Stimulated activated CD4-positive, alpha-beta T cell treated with anti-CD3 and anti-CD28 coated beads, TNF-alpha, amount 100 ng/mL, for 48 hours (primary cell): Measurements from ENCODE around the gene RIMS1.

Experiments
- DNase-seq, 3 donors: peaks; one replicate each; pipeline ENCODE4 v3.0.0-alpha.2; 2020; ENCODE audit warnings: low read depth in 3 of 3

Gene RIMS1

DNA sequence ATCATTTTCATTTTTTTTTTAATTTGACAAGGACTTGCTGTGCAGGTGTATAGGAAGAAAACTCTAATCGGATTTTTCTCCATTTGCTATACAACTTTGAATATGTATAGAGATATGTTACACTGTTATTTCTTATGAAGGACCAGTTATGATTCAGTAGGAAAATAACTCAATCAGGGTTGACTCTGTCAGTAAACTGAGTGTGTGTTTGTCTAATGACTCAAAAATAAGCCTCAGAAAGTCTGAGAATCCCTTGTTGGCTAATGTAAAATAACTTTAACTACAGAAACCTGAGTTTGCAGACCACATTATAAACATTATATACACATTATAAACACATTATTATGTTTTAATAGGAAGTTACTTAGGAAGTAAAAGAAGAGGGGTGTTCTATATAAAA lies 352.6 kb downstream of the RIMS1 start:
- no peak for DNase-seq

DNA sequence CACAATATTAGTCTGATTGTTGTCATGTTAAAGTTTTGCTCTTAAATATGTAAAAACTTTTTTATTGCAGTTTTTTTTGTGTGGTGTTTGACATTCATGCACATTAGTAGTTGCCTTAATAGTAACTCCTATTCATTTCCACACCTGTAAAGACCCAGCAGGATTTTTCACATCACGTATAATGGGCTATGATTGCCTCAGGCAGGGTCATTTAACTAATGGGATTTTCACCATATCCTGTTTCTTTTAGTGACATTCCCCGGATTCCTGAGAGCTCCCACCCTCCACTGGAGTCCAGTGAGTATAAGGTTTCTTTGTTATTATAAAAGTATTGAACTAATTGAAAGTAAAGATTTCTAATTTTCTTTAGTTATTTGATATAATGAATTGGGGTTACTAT lies 359.2 kb downstream of the RIMS1 start:
- no peak for DNase-seq

DNA sequence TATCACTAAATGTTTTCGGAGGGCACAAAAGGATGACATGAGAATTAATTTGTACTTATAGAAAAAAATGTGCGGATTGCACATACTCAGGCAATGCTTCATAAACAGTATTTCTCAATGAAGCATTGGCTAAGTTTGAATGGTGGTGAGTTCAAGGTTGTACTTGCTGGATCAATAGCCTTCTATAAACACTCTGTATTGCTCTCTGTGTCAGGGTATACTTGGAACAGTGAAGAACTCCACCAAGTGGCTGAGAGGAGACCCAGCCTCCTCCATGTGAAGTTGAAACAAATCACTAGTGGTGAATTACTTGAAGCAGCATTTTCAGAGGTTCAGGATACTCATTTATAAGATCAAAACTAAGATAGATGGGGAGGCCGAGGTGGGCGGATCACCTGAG lies 360.6 kb downstream of the RIMS1 start:
- no peak for DNase-seq

DNA sequence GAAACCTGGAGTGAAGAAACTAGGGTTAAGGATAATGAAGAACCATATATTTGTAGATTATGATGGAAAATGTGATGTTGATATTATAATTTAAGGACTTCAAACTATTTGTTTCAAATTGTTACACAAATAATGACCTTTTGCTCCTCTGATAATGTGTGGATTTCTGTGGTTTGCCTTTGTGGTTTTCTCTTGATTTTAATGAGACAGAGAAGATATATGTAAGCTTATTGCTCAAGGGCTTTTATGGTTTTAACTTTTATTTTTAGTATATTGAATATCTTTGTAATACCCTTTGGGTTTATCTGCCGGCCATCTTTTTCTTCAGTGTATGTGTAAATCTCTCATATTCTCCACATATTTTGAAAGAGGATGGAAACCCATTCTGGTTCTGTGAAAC lies 362.3 kb downstream of the RIMS1 start:
- DNase-seq = no peak

DNA sequence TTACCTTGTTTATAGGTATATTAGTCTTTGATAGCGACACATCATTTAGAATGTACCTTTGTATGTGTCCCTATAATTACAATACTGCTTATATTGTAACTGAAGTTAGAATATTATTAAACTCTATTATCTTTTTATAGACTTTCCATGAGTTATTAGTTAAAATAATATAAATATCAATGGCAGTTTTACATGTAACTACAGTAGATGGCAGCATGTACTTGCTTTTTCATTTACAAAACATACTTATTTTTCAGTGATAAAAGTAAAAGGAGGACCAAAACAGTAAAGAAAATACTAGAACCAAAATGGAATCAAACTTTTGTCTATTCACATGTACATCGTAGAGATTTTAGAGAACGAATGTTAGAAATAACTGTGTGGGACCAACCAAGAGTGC lies 364.3 kb downstream of the RIMS1 start:
- DNase-seq = no peak

DNA sequence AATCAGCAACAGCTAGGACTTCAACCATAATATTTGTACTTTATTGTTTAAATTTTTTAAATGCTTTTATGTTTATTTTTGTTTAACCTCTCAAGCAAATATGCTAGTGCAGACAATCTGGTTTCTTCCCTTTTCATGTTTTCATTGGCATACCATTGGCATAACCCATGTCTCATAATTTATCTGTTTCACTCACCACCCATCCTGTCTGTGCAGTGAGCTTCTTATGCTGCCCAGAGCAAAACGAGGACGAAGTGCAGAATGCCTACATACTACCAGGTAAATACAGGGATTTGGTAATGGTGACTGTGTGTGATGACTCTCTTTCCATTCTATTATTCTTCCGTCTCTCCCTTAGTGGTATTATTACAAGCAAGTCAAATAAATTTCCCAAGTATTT lies 374.1 kb downstream of the RIMS1 start:
- DNase-seq = no peak

DNA sequence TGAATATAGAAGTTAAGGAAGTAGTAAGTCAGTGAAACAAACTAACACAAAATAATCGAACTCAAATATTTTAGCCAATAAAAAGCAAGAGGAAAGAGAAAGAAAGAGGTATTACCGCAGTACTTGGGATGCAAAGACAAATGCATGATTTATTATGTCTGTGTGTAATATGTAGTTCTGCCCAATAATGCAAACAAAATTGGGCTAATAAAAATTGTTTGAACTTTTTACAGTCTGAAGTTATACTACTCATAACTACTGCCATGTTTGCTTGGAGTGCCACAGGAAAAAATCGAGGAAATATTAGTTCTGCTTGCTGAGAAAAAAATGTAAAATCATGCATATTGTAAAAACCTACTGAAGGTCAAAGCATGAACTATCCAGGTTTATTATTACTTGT lies 375.2 kb downstream of the RIMS1 start:
- DNase-seq = no peak

DNA sequence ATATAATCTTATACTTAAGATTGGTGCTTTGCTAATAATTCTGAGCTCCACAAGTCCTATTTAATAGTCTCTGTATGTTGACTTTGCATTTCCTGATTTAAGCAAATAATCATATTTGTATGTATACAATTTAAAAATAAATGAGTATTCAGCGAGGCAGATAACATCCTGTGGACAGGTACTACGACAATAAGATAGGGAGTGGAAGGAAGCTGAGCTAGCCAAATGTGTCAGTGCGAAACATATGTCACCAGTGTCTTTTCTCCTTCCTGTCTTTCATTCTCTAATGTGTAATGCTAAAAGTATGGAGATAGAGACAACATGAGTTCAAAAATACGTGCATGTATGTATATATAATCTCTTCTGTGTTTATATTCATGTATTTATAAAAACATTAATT lies 375.9 kb downstream of the RIMS1 start:
- no peak for DNase-seq

DNA sequence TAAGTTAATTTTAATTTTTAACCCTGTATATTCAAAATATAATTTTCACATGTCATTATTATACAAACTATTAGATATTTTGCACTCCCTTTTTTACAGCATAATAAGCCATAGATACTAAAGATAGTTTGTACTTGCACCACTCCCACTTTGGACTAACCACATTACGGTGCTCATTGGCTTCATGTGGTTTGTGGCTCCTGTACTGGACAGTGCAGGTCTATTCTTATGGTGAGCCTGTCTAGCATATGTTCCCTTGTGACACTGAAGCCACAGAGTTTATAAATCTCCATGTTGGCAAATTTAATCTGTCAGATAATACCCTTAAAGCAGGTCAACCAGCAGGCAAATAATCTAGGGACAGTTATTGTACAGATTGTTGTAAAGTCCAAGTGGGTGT lies 381.1 kb downstream of the RIMS1 start:
- no peak for DNase-seq

DNA sequence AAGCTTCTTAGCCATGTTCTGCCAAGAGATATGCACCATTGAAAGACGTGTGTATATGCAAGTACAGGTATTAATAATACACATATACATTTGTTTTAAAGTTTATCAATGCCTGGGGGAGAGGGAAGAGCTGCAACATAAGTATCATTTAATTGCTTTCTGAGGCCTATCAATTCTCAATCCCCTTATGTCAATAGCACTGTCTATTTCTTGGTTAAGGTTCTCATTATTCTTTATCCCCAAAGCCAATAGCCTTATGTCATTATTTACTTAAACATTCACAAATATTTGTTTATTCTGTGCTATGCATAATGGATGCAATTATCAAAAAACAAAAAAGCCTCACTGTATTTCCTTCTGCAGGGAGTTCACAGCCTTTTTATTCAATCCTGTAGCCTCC lies 385.2 kb downstream of the RIMS1 start:
- no peak for DNase-seq

DNA sequence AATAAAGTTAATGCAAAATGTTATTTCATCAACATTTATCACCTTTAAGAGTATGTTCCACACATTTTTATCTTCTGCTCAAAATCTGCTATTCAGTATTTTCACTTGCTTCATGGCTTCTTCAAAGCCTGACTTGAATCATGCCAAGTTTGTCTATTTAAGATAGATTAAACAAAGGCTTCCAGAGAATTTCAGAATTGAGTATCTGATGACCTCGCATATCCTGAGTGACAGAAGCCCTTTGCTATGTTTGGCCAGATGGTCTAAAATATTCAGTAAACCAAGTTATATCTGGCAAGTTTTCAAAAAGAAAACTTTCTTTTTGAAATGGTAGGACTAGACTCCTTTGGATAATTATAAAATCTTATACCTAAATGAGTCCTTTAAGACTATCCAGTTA lies 386.6 kb downstream of the RIMS1 start:
- no peak for DNase-seq

DNA sequence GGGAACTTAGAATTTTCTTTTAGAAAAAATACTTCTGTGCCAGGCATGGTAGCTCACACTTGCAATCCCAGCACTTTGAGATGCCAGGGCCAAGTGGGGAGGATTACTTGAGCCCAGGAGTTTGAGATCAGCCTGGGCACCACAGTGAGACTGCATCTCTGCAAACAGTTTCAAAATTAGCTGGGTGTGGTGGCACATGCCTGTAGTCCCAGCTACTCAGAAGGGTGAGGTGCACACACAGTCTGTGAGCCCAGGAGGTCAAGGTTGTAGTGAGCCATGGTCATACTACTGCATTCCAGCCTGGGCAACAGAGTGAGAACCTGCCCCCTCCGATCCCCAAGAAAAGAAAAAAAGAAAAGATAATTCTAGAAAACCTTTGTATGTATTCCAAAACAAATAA lies 389.5 kb downstream of the RIMS1 start:
- no peak for DNase-seq

DNA sequence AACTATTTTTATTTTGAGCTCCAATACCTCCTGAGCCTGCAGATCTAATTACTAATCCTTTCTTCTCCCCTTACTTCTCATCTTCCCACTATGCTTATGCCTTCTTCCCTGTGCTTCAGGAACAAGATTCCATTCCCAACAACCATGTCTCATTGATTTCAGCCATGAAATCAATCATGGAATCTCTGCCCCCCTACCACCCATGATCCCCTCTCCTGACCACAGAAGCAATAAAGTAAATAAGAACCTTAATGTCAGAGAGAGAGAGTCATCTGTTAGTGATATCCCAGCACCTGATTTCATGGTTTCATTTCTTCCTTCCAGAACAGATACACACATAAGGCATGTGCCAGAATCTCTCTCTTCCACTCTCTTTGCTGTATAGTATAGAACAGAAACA lies 395.9 kb downstream of the RIMS1 start:
- no peak for DNase-seq

DNA sequence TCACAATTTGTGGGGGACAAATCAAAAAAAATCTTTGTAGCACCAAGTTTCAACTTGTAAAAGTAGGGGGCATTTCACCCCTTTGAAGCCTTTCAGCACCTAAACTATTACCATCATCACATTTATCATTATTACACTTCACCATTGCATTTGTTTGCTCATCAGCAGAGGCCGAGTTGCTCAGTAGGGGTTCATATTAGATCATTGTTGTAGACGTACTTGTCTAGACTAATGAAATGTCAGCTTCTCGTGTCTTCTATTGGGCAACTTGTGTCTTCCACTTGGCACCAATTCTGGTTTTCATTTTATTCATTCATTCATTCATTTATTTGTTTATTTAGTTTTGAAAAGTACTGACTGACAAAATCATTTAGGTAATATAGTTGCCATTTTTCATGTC lies 397.2 kb downstream of the RIMS1 start:
- DNase-seq = no peak

DNA sequence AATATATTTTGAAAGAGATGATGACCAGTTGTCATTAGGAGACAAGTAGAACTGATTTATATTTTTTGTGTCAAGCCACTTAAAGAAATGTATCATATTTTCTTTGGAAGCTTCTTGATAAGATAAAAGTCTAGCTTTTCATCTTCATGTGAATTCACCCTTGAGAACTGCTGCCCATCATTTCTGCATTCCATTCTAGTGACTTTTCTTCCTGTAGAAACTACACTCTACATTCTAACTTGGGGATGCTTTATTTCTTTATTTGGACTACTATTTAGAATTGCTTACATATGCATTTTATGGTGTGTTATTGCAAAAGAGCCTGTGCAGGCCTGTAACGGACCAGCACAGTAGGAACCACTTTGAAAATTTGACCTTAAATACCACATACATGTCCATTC lies 400.6 kb downstream of the RIMS1 start:
- no peak for DNase-seq

DNA sequence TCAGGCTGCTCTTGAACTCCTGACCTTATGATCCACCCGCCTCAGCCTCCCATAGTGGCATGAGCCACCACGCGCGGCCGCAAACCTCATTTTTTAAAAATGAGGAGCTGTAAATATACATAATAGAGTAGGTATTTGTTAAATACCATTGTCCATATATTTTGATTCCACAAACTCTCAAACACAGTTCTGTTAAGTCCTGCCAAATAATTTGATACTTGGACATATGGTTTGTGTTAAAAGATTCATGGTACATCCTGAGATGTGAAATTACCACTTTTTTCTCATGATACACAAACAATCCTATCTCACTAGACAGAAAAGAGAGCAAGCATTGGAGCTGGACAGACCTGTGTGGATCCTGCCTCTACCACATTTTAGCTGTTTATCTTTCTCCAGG lies 401.5 kb downstream of the RIMS1 start:
- no peak for DNase-seq

DNA sequence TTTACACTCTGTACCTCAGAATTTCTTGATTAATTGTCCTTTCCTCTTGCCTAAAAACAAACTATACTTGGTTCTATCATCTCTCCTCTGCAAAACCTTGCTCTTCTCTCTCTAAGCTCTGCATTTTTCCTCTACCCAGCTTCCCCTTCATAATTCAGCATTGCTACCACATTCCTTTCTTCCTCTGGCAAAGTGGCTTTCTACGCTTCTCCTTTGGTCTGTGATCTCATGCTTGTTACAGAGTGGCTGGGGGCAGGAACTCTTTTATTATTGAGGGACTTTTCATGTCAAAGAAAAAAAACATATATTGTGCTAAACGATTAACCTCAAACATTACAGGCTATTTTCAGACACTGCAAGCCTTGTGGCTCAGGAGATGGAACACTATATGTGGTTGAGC lies 402.2 kb downstream of the RIMS1 start:
- no peak for DNase-seq

DNA sequence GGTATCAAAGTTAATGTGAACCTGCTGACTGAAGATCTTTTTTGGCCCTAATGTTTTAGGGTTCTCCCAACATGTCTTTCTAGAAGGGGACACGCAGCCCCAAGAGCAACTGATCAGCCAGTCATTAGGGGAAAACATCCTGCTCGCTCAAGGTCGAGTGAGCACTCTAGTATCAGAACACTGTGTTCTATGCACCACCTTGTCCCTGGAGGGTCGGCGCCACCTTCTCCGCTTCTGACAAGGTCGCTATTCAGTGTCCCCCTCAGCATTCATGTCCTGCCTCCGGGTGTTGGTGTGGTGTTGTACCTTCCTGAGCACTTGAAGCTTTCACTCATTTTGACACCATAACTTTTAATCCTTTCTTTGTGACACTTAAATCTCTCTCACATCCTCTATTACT lies 404.3 kb downstream of the RIMS1 start:
- no peak for DNase-seq

DNA sequence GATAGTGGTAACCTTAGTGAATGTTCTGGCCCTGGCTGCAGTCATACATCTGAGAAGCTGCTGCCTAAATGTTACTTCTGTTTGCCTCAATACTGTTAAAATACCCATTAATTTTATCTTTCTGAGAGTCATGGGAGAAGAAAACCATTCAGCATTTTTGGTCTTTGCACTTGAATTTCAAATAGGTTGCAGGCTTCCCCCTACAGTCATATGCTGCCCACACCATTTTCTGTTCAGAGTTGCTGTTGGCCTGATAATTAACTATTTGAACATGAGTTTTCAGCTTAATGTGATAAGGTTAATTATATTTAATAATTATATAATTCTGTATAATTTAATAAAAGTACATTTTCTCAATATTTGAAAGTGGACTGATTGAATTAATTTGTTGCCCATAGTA lies 410.0 kb downstream of the RIMS1 start:
- DNase-seq = no peak

DNA sequence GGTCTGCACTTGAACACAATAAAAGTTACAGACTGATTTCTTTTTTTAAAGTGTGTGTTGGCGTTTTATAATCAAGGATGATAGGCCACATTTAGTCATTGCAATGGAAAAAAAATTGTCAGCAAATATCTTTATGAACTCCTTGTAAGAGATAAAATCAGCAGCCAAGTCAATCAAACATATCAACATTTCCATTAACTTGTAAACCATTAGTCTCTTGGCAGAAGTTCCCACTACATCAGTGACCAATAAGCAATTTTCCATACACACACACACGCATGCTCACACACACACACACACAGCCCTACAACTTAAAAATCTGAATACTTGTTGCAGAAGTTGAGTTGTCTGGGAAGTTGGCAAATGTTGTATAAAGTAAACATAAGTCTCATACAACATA lies 419.6 kb downstream of the RIMS1 start:
- no peak for DNase-seq

DNA sequence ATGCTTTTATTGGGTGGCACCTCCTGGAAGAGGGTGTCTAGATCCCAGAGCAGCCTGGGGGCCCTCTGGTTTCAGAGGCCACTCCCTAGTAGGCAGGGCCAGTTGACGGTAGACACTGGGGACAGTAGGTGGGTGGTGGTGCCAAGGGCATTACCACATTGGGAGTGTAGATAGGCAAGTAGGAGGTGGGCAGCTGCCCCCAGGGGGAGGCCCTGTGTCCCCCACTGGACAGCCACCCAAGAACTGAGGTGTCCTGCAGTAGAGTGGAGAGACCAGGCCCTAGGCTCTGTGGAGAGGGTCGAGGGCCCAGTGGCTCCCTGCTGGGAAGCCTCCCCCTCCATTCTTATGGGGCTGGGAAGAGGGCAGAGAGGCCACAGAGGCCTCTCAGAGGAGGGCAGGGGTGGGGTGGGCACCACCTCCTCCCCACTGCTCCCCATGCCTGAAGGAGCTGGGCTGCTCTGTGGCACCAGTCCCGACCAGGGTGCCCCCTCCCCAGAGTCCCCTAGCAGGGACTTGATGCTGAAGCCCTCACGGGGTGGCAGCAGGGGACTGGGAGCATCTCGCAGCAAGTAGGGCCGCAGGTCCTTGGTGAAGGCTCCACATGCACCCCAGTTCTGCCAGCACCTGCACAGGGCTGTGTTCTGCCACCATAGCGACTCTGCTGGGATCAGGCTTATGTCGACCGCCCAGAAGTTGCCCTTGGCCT lies 430.5 kb downstream of the RIMS1 start:
- no peak for DNase-seq

DNA sequence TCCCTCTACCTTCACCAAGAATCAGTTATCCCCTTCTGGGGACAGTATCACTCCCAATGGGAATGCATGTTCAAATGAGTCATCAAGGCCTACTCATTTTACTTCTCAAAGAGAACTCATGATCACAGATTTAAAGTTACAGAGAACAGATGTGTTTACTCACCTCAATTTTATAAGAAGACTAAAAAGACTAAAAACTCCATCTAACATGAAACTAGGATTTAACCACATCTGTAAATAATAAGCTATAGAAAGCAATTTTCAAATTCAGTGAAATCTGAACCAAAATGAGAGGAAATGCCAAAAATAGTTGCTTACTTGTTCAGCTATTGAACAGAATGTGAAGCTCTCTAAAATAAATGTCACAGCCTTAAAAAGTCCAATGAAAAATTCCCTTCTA lies 435.4 kb downstream of the RIMS1 start:
- no peak for DNase-seq

DNA sequence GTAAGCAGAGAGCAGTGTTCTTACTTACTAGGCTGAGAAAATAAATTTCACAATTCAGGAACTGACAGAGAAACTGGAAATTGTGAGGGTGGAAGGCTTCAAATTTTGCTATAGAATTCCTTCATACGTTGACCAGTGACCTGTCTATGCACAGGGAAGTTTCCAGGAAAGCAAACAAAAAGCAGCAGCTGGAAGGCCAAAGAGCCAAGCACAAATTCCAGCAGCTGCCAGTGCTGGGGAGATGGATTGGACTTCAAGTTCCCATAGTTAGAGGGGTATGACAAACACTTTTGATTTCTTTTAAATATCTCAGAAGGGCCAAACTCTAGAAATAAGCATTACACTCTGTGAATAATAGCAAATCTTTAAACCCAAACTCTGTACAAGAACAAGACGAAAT lies 436.4 kb downstream of the RIMS1 start:
- DNase-seq = no peak

DNA sequence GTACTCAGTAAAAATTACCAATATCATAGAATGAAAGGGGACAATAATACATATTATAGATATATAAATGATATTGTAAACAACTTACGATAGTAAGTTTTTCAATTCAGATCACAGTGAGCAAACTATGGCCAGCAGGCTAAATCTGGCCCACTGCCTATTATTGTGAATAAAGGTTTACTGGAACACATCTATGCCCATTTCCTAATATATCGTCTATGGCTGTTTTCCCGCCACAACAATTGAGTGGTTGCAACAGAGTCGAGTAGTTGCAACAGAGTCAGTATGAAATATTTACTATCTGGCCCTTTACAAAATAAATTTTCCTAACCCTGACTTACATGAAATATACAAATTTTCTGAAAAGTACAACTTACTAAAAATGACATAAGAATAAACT lies 438.2 kb downstream of the RIMS1 start:
- DNase-seq = no peak

DNA sequence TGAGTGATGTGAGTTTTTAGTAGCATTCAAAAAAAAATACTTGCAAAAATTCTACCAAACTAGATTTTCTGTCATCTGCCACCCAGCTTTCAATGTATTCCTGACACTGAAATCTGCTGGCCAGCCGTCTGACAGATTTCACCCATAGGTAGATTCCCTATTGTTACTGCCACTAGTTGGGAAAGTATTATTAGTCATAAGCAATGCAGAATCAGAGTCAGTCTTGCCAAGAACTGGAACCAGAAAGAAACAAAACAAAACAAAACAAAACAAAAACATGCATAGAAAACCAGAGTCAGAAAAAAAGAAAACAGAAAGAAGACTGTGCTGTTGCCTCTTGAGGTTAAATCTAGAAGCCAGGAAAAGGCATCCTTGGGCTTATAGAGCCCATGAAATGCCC lies 442.4 kb downstream of the RIMS1 start:
- no peak for DNase-seq
